HAP-1 (cell line): Measurements from ENCODE around the gene ARHGEF10L.

Experiments used
- DNase-seq, 2 experiments: peaks; one replicate each; pipeline ENCODE4 v3.0.0-alpha.2; 2016 to 2020; ENCODE audit warnings: low spot score in 2 of 2
- H3K27me3 ChIP-seq: fragments of 250-450 bp; sonication (Bioruptor Pico); 2 replicates; pipeline ENCODE4 v1.5.1; 2020; ENCODE audit warnings: low read depth, mild to moderate bottlenecking, moderate library complexity
- H3K36me3 ChIP-seq: fragments of 250-450 bp; sonication (Bioruptor Pico); replicated peaks from 2 replicates; pipeline ENCODE4 v1.5.1; 2020; ENCODE audit warnings: mild to moderate bottlenecking
- H3K4me1 ChIP-seq: fragments of 250-450 bp; sonication (Bioruptor Pico); 2 replicates; pipeline ENCODE4 v1.5.1; 2020; ENCODE audit warnings: mild to moderate bottlenecking
- H3K4me3 ChIP-seq: fragments of 250-450 bp; sonication (Bioruptor Pico); 2 replicates; pipeline ENCODE4 v1.5.1; 2020; ENCODE audit warnings: mild to moderate bottlenecking, moderate library complexity
- H3K9me3 ChIP-seq: fragments of 250-450 bp; sonication (Bioruptor Pico); 2 replicates; pipeline ENCODE4 v1.5.1; 2020; ENCODE audit warnings: mild to moderate bottlenecking, moderate library complexity
- in situ Hi-C: fragments of 300-500 bp; cut with MboI; formaldehyde crosslinking; loops from 3 replicates; pipeline ENCODE4 v1.14.3; 2020; ENCODE audit warnings: low sequenced_read_pairs, inconsistent platforms, mixed read lengths

ARHGEF10L gene

DNA sequence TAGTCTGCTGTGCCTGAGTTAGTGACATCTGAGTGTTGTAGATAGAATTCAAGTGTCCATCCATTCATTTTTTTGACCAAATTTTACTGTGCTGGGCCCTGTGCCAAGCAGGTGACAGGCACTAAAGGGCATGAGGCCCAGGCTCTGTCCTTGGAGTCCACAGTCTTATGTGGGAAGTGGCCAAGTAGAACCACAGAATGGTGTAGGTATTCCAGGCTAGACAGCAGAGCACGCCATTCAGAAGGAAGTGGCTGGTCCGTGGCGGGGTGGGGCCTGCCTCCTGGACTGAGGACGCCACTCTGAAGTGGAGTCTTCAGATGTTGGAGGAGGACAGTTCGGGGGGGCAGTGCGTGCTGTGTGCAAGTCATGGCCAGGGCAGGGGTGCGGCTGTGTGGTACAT, 146.8 kb downstream of the ARHGEF10L start:
- no peak overlapping the region for H3K4me3 ChIP-seq
- in situ Hi-C loops, result no loop called here
- H3K36me3 ChIP-seq, result no peaks in the 10 kb centered on the region
- H3K9me3 ChIP-seq, result no peaks in the 10 kb centered on the region
- DNase-seq, result no peak
- peaks cover 8% of the 10 kb centered on the region; the same call in 1 of the 2 replicates for H3K4me1 ChIP-seq
- no peaks in the 10 kb centered on the region for H3K27me3 ChIP-seq

GRCh38 chr1:17687145-17687544, 147.6 kb downstream of the ARHGEF10L start:
- Histone ChIP-seq H3K4me1 (peaks cover 7% of the 10 kb centered on the region; the same call in 1 of the 2 replicates), H3K9me3 (no peaks in the 10 kb centered on the region), H3K36me3 (no peaks in the 10 kb centered on the region), H3K4me3 (no peak overlapping the region), H3K27me3 (no peaks in the 10 kb centered on the region)
- no peak for DNase-seq
- in situ Hi-C loops, result no loop called here

- in situ Hi-C loops, result no loop called here
- Histone ChIP-seq H3K4me3 (no peak overlapping the region), H3K27me3 (no peaks in the 10 kb centered on the region), H3K36me3 (no peaks in the 10 kb centered on the region), H3K4me1 (no peaks in the 10 kb centered on the region), H3K9me3 (no peaks in the 10 kb centered on the region)
- no peak for DNase-seq
These were observed 148.8 kb downstream of the ARHGEF10L start for GRCh38 chr1:17688217-17688810.

DNA sequence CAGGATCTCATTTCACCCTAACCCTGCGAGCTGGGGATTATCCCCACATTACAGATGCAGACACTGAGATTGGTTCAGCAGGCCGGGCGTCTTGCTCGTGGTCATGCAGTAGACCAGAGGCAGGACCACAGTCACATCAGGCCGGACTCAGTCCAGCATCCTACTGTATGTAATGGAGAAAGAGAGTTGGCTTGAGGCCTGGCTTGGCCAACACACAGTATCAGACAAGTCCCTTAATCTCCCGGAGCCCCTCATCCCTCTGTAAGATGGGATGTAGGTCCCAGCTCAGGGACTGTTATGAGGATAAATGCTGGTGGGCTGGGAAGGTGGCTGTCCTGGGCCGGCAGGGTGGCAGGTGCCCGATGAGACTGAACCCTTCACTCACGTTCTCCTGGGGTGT, 149.5 kb downstream of the ARHGEF10L start:
- H3K9me3 ChIP-seq, result no peaks in the 10 kb centered on the region
- no peaks in the 10 kb centered on the region for H3K36me3 ChIP-seq

GRCh38 chr1:17690906-17691634, 151.6 kb downstream of the ARHGEF10L start:
- H3K4me1 ChIP-seq, result no peaks in the 10 kb centered on the region
- H3K9me3 ChIP-seq, result no peaks in the 10 kb centered on the region
- no peaks in the 10 kb centered on the region for H3K36me3 ChIP-seq
- in situ Hi-C loops, result no loop called here
- H3K4me3 ChIP-seq, result no peak overlapping the region
- no peaks in the 10 kb centered on the region for H3K27me3 ChIP-seq
- no peak for DNase-seq

More for the DNA sequence above, 149.5 kb downstream of the ARHGEF10L start:
- Histone ChIP-seq H3K27me3 (no peaks in the 10 kb centered on the region), H3K4me1 (no peaks in the 10 kb centered on the region), H3K4me3 (no peak overlapping the region)
- in situ Hi-C loops, result no loop called here
- no peak for DNase-seq

- Histone ChIP-seq H3K4me1 (no peaks in the 10 kb centered on the region), H3K9me3 (no peaks in the 10 kb centered on the region), H3K36me3 (no peaks in the 10 kb centered on the region), H3K27me3 (no peaks in the 10 kb centered on the region), H3K4me3 (no peak overlapping the region)
- in situ Hi-C loops, result no loop called here
- no peak for DNase-seq
These were observed 153.1 kb downstream of the ARHGEF10L start for GRCh38 chr1:17692645-17693044.

DNA sequence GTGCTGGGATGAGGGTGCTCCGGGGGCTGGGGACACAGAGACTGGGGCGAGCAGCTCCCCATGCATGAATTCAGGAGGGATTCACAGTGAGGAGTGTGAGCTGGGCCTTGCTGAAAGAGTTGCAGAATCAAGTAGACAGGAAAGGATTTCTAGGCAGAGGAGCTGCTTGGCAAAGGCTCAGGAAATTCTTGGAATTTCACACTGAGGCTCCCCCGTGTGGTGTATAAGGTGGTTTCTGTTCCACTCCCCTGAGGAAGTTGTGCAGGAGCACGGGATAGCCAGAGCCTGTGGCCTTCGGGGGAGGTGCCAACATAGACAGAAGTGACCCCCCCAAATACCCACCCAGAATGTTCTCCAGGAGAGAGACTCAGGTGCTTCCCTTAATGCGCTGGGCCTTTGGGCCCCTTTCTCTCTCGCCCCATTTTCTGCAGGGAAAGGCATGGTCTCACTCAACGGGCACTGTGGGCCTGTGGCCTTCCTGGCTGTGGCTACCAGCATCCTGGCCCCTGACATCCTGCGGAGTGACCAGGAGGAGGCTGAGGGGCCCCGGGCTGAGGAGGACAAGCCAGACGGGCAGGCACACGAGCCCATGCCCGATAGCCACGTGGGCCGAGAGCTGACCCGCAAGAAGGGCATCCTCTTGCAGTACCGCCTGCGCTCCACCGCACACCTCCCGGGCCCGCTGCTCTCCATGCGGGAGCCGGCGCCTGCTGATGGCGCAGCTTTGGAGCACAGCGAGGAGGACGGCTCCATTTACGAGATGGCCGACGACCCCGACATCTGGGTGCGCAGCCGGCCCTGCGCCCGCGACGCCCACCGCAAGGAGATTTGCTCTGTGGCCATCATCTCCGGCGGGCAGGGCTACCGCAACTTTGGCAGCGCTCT, 157.2 kb downstream of the ARHGEF10L start:
- H3K9me3 ChIP-seq, result no peaks in the 10 kb centered on the region
- in situ Hi-C loops, result no loop called here
- H3K4me1 ChIP-seq, result no peaks in the 10 kb centered on the region
- no peaks in the 10 kb centered on the region for H3K36me3 ChIP-seq
- H3K4me3 ChIP-seq, result no peak overlapping the region
- no peaks in the 10 kb centered on the region for H3K27me3 ChIP-seq
- peak in 1 of 2 experiments; percentile 59 for DNase-seq

DNA sequence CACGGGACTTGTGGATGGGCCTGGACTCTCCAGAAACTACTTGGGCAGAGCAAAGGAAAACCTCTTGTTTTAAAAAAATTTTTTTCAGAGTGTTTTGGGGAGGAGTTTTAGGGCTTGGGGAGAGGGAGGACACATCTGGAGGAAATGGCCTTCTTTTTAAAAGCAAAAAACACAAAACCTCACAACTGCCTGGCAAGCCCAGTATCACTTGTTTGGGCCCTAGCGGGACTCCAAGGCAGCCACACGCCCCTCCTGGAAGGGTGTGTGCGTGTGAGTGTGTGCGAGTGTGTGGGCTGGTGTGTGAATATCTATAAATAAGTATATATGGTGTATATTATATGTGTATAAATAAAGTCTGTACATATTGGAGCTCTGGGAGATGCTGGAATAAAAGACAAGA, 158.0 kb downstream of the ARHGEF10L start:
- no peak for DNase-seq
- Histone ChIP-seq H3K4me3 (no peak overlapping the region), H3K4me1 (no peaks in the 10 kb centered on the region), H3K27me3 (no peaks in the 10 kb centered on the region), H3K9me3 (no peaks in the 10 kb centered on the region), H3K36me3 (no peaks in the 10 kb centered on the region)
- in situ Hi-C loops, result no loop called here

DNA sequence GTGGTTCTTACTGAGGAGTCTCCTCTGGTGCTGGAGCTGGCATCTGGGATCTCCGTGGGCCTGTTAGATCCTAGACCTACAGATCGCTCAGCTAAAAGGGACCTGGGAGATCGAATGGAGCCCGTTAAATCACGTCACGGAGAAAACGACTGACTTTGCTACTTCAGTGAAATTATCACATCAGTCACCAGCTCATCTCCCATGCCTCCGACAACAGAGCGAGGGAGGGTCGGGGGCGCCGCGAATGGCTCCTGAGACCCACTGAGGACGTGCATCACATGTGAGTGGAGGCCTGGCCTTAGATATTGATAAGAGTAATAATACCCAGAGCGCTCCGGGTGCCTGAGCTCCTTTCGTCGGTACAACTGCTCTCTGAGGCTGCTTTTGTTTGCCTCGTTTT, 160.1 kb downstream of the ARHGEF10L start:
- Histone ChIP-seq H3K4me1 (no peaks in the 10 kb centered on the region), H3K27me3 (no peaks in the 10 kb centered on the region), H3K4me3 (no peak overlapping the region), H3K9me3 (no peaks in the 10 kb centered on the region), H3K36me3 (no peaks in the 10 kb centered on the region)
- in situ Hi-C loops, result no loop called here
- DNase-seq, result no peak

DNA sequence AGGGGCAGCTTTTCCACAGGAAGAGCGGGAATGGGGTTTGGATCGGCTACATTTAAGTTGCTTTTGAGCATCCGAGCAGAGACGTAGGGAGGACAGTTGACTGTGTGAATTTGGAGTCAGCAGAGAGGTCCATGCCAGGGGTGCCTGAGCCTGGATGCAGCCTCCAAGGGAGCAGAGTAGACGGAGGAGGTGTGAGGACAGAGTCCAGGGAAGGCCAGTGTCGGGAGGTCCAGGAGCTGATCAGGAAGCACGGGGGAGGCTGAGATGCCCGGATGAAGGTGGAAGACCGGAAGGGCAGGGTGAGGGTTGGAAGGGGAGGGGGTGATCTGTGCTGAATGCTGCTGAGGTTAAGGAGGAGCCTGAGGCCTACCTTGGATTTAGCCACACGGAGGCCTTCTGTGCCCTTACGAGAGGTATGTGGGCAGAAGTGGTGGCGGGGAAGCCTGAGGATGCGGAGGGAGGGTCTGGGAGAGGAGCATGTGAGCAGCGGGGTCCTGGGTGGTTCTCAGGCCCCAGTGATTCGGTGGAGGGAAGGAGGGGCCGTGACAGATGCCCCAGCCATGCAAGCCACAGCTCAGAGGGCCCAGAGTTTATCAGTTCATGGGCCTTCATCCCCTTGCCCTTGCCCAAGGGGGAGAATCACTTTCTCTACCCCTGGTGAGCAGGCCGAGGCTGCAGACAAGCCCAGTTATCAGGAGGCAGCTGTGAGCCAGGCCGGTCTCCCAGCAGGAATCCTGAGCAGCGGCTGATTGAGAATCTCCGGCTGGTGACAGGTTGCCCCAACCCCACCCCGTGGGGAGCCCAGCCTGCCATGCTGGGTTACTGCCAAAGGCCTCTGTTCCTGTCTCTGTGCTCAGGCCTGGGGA, 161.7 kb downstream of the ARHGEF10L start:
- no peaks in the 10 kb centered on the region for H3K9me3 ChIP-seq
- H3K4me3 ChIP-seq, result no peak overlapping the region
- in situ Hi-C loops, result no loop called here
- DNase-seq, result no peak
- no peaks in the 10 kb centered on the region for H3K4me1 ChIP-seq
- no peaks in the 10 kb centered on the region for H3K36me3 ChIP-seq
- no peaks in the 10 kb centered on the region for H3K27me3 ChIP-seq

GRCh38 chr1:17704176-17704575, 164.7 kb downstream of the ARHGEF10L start:
- in situ Hi-C loops, result no loop called here
- H3K4me3 ChIP-seq, result no peak overlapping the region
- no peaks in the 10 kb centered on the region for H3K4me1 ChIP-seq
- no peak for DNase-seq
- no peaks in the 10 kb centered on the region for H3K36me3 ChIP-seq
- no peaks in the 10 kb centered on the region for H3K9me3 ChIP-seq
- no peaks in the 10 kb centered on the region for H3K27me3 ChIP-seq

- no peaks in the 10 kb centered on the region for H3K4me1 ChIP-seq
These were observed 166.9 kb downstream of the ARHGEF10L start for GRCh38 chr1:17706445-17706844.

DNA sequence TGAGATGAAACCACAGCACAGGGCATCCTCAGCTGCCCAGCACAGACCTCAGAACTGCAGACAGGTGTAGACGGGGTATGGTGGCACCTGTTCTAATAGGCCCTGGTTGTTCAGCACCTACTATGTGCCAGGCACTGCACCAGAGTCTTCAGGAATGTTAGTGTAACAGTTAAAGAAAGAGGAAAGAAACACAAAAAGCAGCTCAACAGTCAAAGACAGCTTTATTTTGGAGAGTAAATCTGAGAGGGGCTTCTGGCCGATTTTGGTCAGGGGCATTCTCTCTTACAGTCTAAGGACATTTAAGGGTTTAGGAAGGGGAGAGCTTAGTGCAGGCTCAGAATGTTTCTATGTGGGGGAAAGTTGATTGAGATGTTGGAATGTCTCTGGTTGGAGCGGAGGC, 170.5 kb downstream of the ARHGEF10L start:
- Histone ChIP-seq H3K4me3 (no peak overlapping the region), H3K27me3 (no peaks in the 10 kb centered on the region), H3K36me3 (no peaks in the 10 kb centered on the region), H3K4me1 (no peaks in the 10 kb centered on the region), H3K9me3 (no peaks in the 10 kb centered on the region)
- no peak for DNase-seq
- in situ Hi-C loops, result no loop called here

More at GRCh38 chr1:17706445-17706844, 166.9 kb downstream of the ARHGEF10L start:
- in situ Hi-C loops, result no loop called here
- Histone ChIP-seq H3K27me3 (no peaks in the 10 kb centered on the region), H3K9me3 (no peaks in the 10 kb centered on the region), H3K4me3 (no peak overlapping the region), H3K36me3 (no peaks in the 10 kb centered on the region)
- no peak for DNase-seq
